Skeletal muscle satellite cell (primary cell): ENCODE results near the gene MRPL44.
A peak's percentile ranks its signal among the peaks of the same experiment; 100 is the strongest.

Experiments
- H3K27me3 ChIP-seq: 2 replicates; pipeline ENCODE4 v1.7.0; 2013; ENCODE audit warnings: low read length; ENCODE audit not compliant: control insufficient read depth, insufficient read depth
- H3K36me3 ChIP-seq: 2 replicates; pipeline ENCODE4 v1.7.0; 2013; ENCODE audit warnings: mild to moderate bottlenecking, control low read depth, low read length; ENCODE audit not compliant: insufficient read depth
- H3K4me1 ChIP-seq: 2 replicates; pipeline ENCODE4 v1.7.0; 2013; ENCODE audit warnings: low read length; ENCODE audit not compliant: control insufficient read depth, insufficient read depth
- H3K4me2 ChIP-seq: 2 replicates; pipeline ENCODE4 v1.7.0; 2013; ENCODE audit warnings: mild to moderate bottlenecking, low read length
- H3K4me3 ChIP-seq: 2 replicates; pipeline ENCODE4 v1.7.0; 2013; ENCODE audit warnings: low read length
- H3K9ac ChIP-seq: 2 replicates; pipeline ENCODE4 v1.7.0; 2013; ENCODE audit warnings: mild to moderate bottlenecking, low read depth, low read length, moderate library complexity
- H3K9me3 ChIP-seq: replicated peaks from 2 replicates; pipeline ENCODE4 v1.7.0; 2013; ENCODE audit warnings: mild to moderate bottlenecking, control low read depth, low read length

MRPL44 gene

GRCh38 chr2:223954401-223954800, 2.9 kb upstream of the MRPL44 start:
- H3K9ac ChIP-seq, result no peak overlapping the region
- H3K4me1 ChIP-seq, result peaks cover 22% of the 10 kb centered on the region
- H3K9me3 ChIP-seq, result no peaks in the 10 kb centered on the region
- no peak overlapping the region for H3K4me3 ChIP-seq
- no peaks in the 10 kb centered on the region for H3K27me3 ChIP-seq
- peaks cover under 1% of the 10 kb centered on the region for H3K36me3 ChIP-seq
- no peak overlapping the region for H3K4me2 ChIP-seq

- H3K27me3 ChIP-seq, result no peaks in the 10 kb centered on the region
- no peak overlapping the region for H3K4me3 ChIP-seq
- H3K36me3 ChIP-seq, result peaks cover 19% of the 10 kb centered on the region
- peaks cover 39% of the 10 kb centered on the region for H3K4me1 ChIP-seq
- peak overlapping the region; percentile 95 for H3K9ac ChIP-seq
- peak overlapping the region; percentile 79 for H3K4me2 ChIP-seq
- H3K9me3 ChIP-seq, result no peaks in the 10 kb centered on the region
Observed at GRCh38 chr2:223956300-223956699, 963 bp upstream of the MRPL44 start.

- no peak overlapping the region for H3K4me3 ChIP-seq
- H3K27me3 ChIP-seq, result no peaks in the 10 kb centered on the region
- no peaks in the 10 kb centered on the region for H3K9me3 ChIP-seq
- H3K9ac ChIP-seq, result no peak overlapping the region
- H3K36me3 ChIP-seq, result peaks cover 33% of the 10 kb centered on the region
- peak overlapping the region; percentile 72 for H3K4me2 ChIP-seq
- peaks cover 36% of the 10 kb centered on the region for H3K4me1 ChIP-seq
Observed at GRCh38 chr2:223959688-223960087, 2.4 kb downstream of the MRPL44 start.

GRCh38 chr2:223967981-223968380, 10.7 kb downstream of the MRPL44 start:
- Histone ChIP-seq H3K36me3 (peaks cover 35% of the 10 kb centered on the region), H3K4me1 (peaks cover 11% of the 10 kb centered on the region), H3K9me3 (no peaks in the 10 kb centered on the region), H3K4me2 (peak overlapping the region; percentile 8), H3K9ac (no peak overlapping the region), H3K27me3 (no peaks in the 10 kb centered on the region), H3K4me3 (no peak overlapping the region)

- Histone ChIP-seq H3K4me2 (no peak overlapping the region), H3K27me3 (no peaks in the 10 kb centered on the region), H3K4me3 (no peak overlapping the region), H3K4me1 (peaks cover 11% of the 10 kb centered on the region), H3K36me3 (peaks cover 28% of the 10 kb centered on the region), H3K9ac (no peak overlapping the region), H3K9me3 (no peaks in the 10 kb centered on the region)
Observed at GRCh38 chr2:223969315-223969714, 12.1 kb downstream of the MRPL44 start.

GRCh38 chr2:223969856-223970255, 12.6 kb downstream of the MRPL44 start:
- no peaks in the 10 kb centered on the region for H3K27me3 ChIP-seq
- peaks cover 22% of the 10 kb centered on the region for H3K36me3 ChIP-seq
- H3K4me3 ChIP-seq, result no peak overlapping the region
- peaks cover 11% of the 10 kb centered on the region for H3K4me1 ChIP-seq
- H3K9me3 ChIP-seq, result no peaks in the 10 kb centered on the region
- H3K4me2 ChIP-seq, result no peak overlapping the region
- H3K9ac ChIP-seq, result no peak overlapping the region

- peaks cover 19% of the 10 kb centered on the region for H3K36me3 ChIP-seq
- no peak overlapping the region for H3K4me2 ChIP-seq
- H3K27me3 ChIP-seq, result no peaks in the 10 kb centered on the region
- no peaks in the 10 kb centered on the region for H3K9me3 ChIP-seq
- H3K4me1 ChIP-seq, result peaks cover 11% of the 10 kb centered on the region
- no peak overlapping the region for H3K4me3 ChIP-seq
- no peak overlapping the region for H3K9ac ChIP-seq
Observed at GRCh38 chr2:223970343-223971128, 13.3 kb downstream of the MRPL44 start.

GRCh38 chr2:223971731-223972130, 14.5 kb downstream of the MRPL44 start:
- H3K9ac ChIP-seq, result no peak overlapping the region
- peaks cover 24% of the 10 kb centered on the region for H3K36me3 ChIP-seq
- no peak overlapping the region for H3K4me3 ChIP-seq
- H3K4me1 ChIP-seq, result peaks cover 16% of the 10 kb centered on the region
- H3K4me2 ChIP-seq, result no peak overlapping the region
- no peaks in the 10 kb centered on the region for H3K27me3 ChIP-seq
- H3K9me3 ChIP-seq, result no peaks in the 10 kb centered on the region

GRCh38 chr2:223972656-223973102, 15.4 kb downstream of the MRPL44 start:
- H3K9ac ChIP-seq, result no peak overlapping the region
- peaks cover 21% of the 10 kb centered on the region for H3K4me1 ChIP-seq
- H3K36me3 ChIP-seq, result peaks cover 26% of the 10 kb centered on the region
- no peak overlapping the region for H3K4me3 ChIP-seq
- no peaks in the 10 kb centered on the region for H3K9me3 ChIP-seq
- H3K4me2 ChIP-seq, result no peak overlapping the region
- no peaks in the 10 kb centered on the region for H3K27me3 ChIP-seq

- no peaks in the 10 kb centered on the region for H3K27me3 ChIP-seq
- H3K36me3 ChIP-seq, result peaks cover 33% of the 10 kb centered on the region
- no peaks in the 10 kb centered on the region for H3K9me3 ChIP-seq
- peaks cover 14% of the 10 kb centered on the region for H3K4me1 ChIP-seq
- H3K4me2 ChIP-seq, result no peak overlapping the region
- no peak overlapping the region for H3K9ac ChIP-seq
- H3K4me3 ChIP-seq, result no peak overlapping the region
Observed at GRCh38 chr2:223973606-223974005, 16.3 kb downstream of the MRPL44 start.

GRCh38 chr2:223976635-223977226, 19.5 kb downstream of the MRPL44 start:
- Histone ChIP-seq H3K4me2 (no peak overlapping the region), H3K9ac (no peak overlapping the region), H3K4me1 (peaks cover 14% of the 10 kb centered on the region), H3K36me3 (peaks cover 64% of the 10 kb centered on the region), H3K27me3 (no peaks in the 10 kb centered on the region), H3K4me3 (no peak overlapping the region), H3K9me3 (no peaks in the 10 kb centered on the region)

GRCh38 chr2:223978451-223978850, 21.2 kb downstream of the MRPL44 start:
- Histone ChIP-seq H3K4me3 (no peak overlapping the region), H3K4me2 (no peak overlapping the region), H3K36me3 (peaks cover 81% of the 10 kb centered on the region)

More at GRCh38 chr2:223978451-223978850, 21.2 kb downstream of the MRPL44 start:
- Histone ChIP-seq H3K4me1 (peaks cover 14% of the 10 kb centered on the region), H3K9me3 (no peaks in the 10 kb centered on the region), H3K9ac (no peak overlapping the region), H3K27me3 (no peaks in the 10 kb centered on the region)
